Right renal pelvis (tissue), 4 donors: ENCODE measurements around the gene KRT40. TPM values are rescaled to one million over a fixed set of nuclear protein-coding genes. Genes with fewer than 3 reads are reported as not detected.

ENCODE experiments used
- polyA plus RNA-seq, 4 donors: library from polyadenylated mRNA; unstranded; fragments of 120-200 nt; gene quantifications; one replicate each; pipeline ENCODE4 v1.2.1, GENCODE V29; 2013; ENCODE audit not compliant: insufficient read length in 4 of 4

Gene KRT40
- polyA plus RNA-seq, 4 donors: 0.03 TPM; not detected in 3

Other genes starting within 250 kb of the KRT40 start
- gene KRT25, start 229.0 kb downstream of the KRT40 start, polyA plus RNA-seq: under 1 TPM in 1 of 4 donors, not detected in 3; 0.04 TPM
- not detected for gene KRT26, start 212.1 kb downstream of the KRT40 start, polyA plus RNA-seq
- under 1 TPM in 1 of 4 donors, not detected in 3; 0.05 TPM for gene KRT27, start 201.8 kb downstream of the KRT40 start, polyA plus RNA-seq
- not detected for gene KRT28, start 184.4 kb downstream of the KRT40 start, polyA plus RNA-seq
- gene KRT10, start 161.7 kb downstream of the KRT40 start, polyA plus RNA-seq: 10 to 100 TPM; 49.9 to 71.7 (median 53.5) TPM
- gene KRT12, start 117.1 kb downstream of the KRT40 start, polyA plus RNA-seq: under 1 TPM in 1 of 4 donors, not detected in 3; 0.12 TPM
- under 1 TPM in 3 of 4 donors, not detected in 1; 0.08 to 1.00 (median 0.77) TPM for gene KRT20, start 99.1 kb downstream of the KRT40 start, polyA plus RNA-seq
- gene KRT23, start 46.7 kb downstream of the KRT40 start, polyA plus RNA-seq: 1 to 10 TPM in 3 of 4 donors, under 1 TPM in 1; 0.66 to 2.4 (median 1.8) TPM
- not detected for gene KRT39, start 17.4 kb downstream of the KRT40 start, polyA plus RNA-seq
- not detected for gene KRTAP3-3, start 9.8 kb upstream of the KRT40 start, polyA plus RNA-seq
- gene KRTAP3-2, start 15.6 kb upstream of the KRT40 start, polyA plus RNA-seq: not detected
- gene KRTAP3-1, start 24.8 kb upstream of the KRT40 start, polyA plus RNA-seq: not detected
- gene KRTAP1-5, start 42.9 kb upstream of the KRT40 start, polyA plus RNA-seq: not detected
- gene KRTAP1-4, start 45.9 kb upstream of the KRT40 start, polyA plus RNA-seq: not detected
- not detected for gene KRTAP1-3, start 50.5 kb upstream of the KRT40 start, polyA plus RNA-seq
- gene KRTAP1-1, start 57.1 kb upstream of the KRT40 start, polyA plus RNA-seq: not detected
- not detected for gene KRTAP2-1, start 63.0 kb upstream of the KRT40 start, polyA plus RNA-seq
- gene KRTAP2-2, start 70.9 kb upstream of the KRT40 start, polyA plus RNA-seq: not detected
- not detected for gene KRTAP2-3, start 75.8 kb upstream of the KRT40 start, polyA plus RNA-seq
- gene KRTAP2-4, start 81.6 kb upstream of the KRT40 start, polyA plus RNA-seq: not detected
- not detected for gene KRTAP4-7, start 99.8 kb upstream of the KRT40 start, polyA plus RNA-seq
- not detected for gene KRTAP4-8, start 113.8 kb upstream of the KRT40 start, polyA plus RNA-seq
- gene KRTAP4-16, start 117.9 kb upstream of the KRT40 start, polyA plus RNA-seq: not detected
- gene KRTAP4-9, start 121.1 kb upstream of the KRT40 start, polyA plus RNA-seq: not detected
- gene KRTAP4-11, start 134.0 kb upstream of the KRT40 start, polyA plus RNA-seq: not detected
- gene KRTAP4-12, start 139.9 kb upstream of the KRT40 start, polyA plus RNA-seq: not detected
- not detected for gene KRTAP4-6, start 156.2 kb upstream of the KRT40 start, polyA plus RNA-seq
- gene KRTAP4-5, start 165.5 kb upstream of the KRT40 start, polyA plus RNA-seq: not detected
- gene KRTAP4-4, start 176.4 kb upstream of the KRT40 start, polyA plus RNA-seq: not detected
- gene KRTAP4-3, start 183.9 kb upstream of the KRT40 start, polyA plus RNA-seq: not detected
- not detected for gene KRTAP4-2, start 193.9 kb upstream of the KRT40 start, polyA plus RNA-seq
- gene KRTAP4-1, start 200.6 kb upstream of the KRT40 start, polyA plus RNA-seq: not detected
- gene KRTAP9-1, start 205.6 kb upstream of the KRT40 start, polyA plus RNA-seq: not detected
- not detected for gene KRTAP9-2, start 242.3 kb upstream of the KRT40 start, polyA plus RNA-seq
- not detected for gene KRTAP9-3, start 248.1 kb upstream of the KRT40 start, polyA plus RNA-seq